Fibroblast of the conjunctiva (primary cell): Measurements from ENCODE around the gene USP10.
"Not testable (repeated sequence)": the region's sequence is repeated elsewhere in the genome, so short reads cannot be mapped to it uniquely, and the experiment has no call there.

Experiments used
- DNase-seq: peaks from one replicate; pipeline ENCODE4 v3.0.0-alpha.2; 2010; ENCODE audit warnings: low read depth

USP10 gene

DNA sequence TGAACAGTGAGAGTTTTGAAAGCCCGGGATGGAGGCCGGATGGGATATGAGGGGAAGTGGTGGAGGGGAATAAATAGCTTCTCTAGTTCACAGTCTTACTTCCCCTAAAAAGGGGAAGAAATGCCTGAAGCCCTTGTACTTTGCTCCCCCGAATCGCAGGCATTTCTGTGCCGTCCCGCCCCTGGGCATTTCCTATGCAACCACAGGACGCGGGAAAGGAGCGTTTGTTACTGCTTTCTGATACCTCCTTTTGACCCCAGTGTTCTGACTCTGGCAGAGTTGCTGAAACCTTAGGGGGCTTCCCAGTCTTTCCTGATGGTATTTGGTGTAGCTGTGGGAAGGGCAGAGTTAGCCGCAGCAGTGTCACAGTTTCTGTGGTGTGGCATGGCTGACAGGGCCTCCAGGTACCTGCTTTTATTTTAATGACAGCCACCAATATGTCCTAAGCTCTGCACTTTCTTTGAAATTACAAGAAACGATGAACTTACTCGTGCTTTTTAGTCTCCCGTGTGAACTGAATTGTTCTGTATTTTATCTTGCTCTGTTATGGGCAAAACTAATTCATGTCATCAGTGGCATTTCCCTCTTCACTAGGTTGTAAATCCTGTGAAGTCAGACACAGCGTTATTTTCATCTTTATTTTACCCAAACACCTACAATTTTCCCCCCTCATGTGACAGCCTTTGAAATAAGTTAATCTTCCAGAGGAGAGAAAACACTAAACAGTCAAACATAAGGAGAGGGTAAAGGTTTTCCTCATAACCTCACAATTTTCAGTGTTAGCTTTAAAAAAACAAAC, 27.1 kb downstream of the USP10 start:
- DNase-seq, result no peak

DNA sequence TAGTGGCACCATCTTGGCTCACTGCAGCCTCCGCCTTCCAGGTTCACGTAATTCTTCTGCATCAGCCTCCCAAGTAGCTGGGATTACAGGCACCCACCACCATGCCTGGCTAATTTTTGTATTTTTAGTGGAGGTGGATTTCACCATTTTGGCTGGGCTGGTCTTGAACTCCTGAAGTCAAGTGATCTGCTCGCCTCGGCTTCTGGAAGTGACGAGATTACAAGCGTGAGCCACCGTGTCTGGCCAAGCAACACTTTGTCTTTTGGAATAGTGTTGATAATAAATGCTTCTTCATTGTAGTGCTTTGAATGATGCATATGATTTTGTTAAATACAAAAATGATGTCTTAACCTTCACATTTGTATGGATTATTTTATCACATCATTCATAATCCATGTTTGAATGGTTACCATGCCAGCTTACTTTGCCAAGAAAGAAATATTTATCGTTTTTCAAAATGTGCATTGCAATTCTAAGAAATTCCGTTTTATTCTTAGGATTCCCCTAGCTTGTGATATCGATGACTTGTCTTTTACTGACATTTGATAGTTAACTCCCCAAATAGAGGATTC, 29.1 kb downstream of the USP10 start:
- DNase-seq, result no peak

DNA sequence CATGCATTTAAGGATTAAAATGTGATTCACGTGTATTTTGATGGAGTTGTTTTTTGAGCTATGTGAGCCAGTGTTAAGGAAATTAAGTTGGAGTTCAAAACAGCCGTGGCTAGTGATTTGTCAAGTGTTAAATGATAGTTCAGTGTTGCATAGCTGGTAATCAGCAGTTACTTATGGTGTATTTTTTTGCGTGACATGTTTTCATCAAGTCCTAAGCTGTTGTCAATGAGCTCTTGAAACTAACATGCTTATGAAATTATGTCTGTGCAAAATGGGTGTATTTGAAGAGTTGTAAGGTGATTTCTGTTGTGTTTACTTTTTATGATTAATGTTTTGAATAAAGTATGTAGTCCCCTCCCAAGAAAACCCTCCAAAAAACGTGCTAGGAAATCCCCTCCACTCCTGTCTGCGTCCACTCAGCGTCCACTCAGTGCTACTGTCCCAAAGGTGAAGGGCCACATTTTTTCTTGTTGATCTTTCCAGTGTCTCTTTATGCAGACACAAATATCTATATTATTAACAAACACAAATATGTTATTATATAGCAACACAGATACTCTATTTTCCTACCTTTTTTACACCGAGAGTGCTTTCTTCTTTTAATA, 30.0 kb downstream of the USP10 start:
- no peak for DNase-seq

DNA sequence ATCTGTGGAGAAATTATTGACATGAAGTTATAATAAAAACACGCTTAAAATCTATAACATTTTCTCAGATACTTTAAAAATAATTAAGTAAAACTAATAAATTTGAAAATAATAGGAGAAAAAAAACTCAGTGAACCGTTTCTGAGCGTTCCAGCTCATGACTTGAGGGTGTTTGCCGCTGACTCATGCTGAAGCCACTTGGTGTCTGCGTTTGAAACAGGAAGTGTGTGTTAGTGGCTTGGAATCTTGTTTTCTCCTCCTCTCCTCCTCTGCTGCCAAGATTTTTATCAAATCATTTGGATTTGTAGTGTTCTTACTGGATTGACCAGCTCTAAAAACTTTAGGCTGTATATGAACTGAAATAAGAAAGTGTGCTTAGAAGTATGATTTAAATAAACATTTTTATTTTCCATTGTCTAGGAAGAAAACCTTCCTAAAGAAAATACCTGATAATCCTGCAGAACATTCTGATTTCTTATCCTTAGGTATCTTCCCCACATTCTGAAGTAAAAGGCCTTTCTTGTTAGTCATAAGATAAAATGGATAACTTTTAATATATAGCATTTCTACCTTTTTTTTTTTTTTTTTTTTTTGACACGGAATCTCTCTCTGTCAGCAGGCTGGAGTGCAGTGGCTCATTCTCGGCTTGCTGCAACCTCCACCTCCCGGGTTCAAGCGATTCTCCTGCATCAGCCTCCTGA, 30.8 kb downstream of the USP10 start:
- DNase-seq, result peak; percentile 90

DNA sequence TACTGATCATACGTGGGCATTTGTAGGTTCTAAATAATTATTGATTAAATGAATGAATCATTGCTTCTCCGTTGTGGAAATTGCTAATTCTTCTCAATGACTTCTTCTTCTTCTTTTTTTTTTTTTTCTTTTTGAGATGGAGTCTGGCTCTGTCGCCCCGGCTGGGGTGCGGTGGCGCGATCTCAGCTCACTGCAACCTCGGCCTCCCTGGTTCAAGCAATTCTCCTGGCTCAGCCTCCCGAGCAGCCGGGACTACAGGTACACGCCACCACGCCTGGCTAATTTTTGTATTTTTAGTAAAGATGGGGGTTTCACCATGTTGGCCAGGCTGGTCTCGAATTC, 32.5 kb downstream of the USP10 start:
- DNase-seq, result not testable (repeated sequence)

DNA sequence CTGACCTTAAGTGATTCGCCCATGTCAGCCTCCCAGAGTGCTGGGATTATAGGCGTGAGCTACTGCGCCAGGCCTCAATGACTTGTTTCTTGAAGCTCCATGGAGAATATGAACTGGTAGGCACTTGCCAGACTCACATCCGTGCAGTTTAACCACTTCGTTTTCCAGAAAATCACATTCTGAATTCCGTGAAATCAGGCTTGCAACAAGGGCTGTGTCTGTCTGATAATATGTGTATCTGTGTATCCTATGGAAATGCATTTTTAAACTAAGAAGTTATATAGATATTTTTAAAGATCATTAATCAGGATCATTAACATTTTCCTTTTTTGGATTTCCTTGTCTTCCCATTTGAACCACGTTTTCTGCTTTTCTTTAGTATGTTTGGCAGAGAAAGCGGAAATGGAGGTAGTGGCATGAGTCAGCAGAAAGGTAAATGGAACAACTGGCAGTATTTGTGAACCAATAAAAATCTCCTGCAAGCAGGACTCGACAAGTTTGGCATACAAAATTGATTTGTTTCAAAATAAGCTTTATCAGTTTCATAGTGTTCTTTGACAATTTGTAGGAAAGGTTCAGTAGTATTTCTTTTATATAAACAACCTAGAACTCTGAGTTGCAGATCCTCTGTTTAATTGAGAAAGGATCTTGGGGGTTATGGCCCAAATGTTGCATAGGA, 33.0 kb downstream of the USP10 start:
- no peak for DNase-seq

DNA sequence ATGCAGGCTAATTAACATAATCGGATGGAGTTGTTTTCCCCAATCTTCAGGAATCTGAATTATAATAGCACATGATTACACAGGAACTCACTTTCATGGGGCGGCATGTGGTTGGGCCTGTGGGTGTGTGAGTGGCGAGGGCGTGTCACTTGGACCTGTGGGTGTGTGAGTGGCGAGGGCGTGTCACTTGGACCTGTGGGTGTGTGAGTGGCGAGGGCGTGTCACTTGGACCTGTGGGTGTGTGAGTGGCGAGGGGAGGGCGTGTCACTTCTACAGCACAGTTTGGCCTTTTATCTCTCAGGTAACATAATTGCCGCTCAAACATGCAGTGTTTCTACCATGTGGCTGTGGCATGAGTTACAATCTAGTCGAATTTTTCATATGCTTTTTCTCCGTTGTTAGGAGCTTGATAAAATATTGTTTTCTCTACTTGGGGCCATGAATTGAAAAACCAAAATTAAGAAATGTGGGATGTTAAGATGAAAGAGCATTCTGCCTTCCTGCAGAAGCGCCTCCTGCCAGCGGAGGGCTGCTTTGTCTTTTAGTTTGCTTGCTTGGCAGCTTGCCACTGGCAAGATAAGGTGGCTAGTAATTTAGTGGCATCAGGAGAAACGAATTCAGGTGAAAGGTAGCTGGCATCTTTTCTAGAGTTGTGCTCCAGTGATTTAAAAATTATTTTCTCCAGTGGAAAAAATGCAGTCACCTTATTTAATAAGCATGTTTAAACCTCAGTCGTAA, 36.2 kb downstream of the USP10 start:
- DNase-seq, result no peak

DNA sequence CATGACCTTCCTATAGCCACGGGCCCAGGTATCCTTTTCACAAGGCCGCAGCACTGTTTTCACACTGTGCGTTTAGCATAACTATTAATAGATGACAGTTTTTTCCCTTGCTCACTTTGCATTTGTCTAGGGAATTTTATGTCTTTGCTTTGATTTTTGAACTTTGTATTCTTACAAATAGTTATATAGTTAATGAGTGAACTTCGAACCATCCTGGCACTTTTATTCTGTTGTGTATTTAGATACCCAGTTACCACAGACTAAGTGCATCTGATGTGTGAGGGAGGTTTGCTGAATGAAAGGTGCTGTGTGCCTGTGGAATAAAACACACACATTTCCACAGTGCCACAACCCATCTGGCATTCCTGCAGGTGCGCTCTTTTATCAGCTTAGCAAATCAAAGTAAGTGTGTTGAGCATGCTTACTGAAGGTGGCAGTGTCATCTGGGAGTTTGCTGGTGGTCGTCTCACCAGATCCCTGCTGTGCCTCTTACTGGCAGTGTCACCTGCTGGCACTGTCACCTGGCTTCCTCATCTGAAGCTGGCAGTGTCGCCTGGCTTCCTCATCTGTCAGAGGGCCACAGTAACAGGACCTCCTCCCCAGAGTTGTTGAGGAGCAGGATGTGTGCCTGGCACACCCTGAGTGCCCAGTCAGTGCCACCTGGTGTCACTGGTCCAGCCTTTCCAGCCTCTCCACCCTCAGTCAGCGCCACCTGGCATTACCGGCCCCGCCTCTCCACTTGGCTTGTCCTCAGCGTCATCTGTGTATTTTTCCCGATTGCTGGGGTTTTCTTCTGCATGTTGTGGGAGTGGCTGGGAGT, 37.6 kb downstream of the USP10 start:
- DNase-seq, result no peak

DNA sequence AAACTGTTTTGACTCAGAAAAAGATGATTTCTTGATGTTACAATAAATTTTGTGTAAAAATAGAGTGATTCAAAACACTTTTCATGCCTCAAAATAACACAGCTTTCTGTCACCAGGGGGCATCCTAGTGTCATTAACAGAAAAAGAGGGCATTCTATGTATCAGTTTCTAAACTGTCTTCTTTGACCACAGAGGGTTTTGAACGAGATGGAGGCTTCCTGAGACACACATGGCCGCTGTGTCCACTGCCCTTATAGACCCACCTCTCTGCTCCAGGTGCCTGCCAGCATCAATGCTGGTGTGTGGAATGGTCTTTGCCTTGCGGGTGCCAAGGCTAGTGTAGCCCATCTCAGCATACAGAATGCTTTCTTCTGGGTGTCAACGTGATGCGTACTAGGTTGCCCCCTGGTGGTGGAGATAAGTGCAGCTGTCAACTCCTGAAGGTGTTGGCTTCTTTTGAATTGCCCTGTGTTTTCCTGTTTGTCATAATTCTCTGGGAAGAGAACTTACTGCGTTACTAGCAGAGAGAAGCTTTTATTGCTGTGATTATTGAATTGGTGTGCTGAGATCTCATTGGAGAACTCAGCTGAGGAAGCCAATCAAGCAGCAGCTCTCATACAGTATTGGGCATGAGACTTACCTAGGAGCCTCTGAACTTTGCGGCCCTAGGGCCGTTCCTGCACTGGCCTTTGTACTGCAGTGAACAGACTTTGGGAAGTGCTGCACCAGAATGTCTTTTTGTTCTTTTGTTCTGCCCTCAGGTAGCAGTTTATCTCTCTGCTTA, 38.6 kb downstream of the USP10 start:
- DNase-seq, result peak; percentile 63

DNA sequence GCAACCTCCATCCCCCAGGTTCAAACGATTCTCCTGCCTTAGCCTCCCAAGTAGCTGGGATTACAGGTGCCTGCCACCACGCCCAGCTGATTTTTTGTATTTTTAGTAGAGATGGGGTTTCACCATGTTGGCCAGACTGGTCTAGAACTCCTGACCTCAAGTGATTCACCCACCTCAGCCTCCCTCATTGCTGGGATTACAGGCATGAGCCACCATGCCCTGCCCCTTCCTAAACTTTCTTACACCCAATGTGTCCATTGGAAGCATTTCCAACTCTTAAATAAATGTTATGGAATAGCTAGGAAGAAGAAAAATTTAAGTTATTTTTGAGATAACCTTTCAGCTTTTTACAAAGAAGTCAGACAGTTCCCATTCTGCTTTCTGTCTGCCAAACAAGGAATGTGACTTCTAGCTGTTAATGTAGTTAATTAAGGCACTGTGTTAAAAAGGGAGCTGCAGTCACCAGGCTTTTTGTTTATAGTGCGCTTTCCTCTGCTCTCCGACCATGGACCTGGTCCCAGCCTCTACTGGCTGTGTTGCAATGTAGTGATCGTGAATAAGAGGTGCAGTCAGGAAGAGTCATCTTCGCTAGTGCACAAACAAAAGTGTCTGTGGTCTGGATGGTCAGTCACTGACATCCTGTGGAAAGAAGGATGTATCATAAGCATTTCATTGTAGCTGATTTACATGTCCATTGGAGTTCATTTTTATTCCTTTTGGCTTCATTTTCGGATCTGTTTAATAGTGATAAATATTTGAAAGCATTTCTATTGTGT, 39.7 kb downstream of the USP10 start:
- no peak for DNase-seq

DNA sequence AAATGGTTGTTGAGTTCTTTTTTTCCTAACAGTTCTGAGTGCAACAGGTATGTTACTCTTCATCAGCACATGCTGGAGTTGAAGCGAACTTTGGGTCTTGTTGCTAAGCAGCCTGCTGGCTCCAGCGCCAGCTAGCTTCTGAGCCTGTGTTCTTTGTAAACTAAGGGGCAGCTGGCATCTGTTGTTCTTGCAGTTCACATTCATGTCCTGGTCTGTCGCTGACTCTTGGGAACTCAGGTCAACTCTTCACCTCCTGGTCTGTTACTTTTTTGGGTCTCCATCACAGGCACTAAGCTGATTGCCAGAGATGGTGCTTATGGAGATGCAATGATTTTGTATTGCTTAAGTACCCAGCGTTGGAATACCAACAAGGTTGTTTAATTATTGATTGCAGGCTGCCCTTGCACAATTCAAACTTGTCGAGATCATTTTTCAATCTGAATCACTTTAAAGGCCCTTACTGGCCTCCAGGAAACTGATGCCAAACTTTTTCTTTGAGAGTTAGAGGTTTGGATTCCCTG, 40.9 kb downstream of the USP10 start:
- DNase-seq, result no peak

DNA sequence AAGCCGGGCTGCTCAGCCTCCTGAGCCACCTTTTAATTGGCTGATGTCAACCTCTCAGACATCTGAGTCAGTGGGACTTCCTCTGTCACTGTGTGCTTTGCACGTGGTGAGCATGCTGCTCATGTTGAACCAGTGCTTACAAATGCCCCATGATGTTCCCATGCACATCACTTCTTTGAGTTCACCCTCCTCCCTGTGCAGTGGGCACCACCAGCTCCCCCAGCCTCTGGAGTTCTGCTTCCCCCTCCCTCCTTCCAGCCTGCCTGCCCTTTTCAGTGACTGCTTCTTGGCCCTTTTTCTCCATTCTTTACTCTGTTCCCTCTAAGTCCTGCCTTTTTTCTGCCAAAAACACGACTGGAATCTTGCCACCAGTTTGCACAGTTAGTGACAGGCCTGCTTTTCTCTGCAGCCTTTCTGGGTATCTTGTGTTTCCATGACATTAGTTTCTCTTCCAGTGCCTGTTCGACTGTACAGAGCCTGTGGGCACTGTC, 41.6 kb downstream of the USP10 start:
- no peak for DNase-seq

DNA sequence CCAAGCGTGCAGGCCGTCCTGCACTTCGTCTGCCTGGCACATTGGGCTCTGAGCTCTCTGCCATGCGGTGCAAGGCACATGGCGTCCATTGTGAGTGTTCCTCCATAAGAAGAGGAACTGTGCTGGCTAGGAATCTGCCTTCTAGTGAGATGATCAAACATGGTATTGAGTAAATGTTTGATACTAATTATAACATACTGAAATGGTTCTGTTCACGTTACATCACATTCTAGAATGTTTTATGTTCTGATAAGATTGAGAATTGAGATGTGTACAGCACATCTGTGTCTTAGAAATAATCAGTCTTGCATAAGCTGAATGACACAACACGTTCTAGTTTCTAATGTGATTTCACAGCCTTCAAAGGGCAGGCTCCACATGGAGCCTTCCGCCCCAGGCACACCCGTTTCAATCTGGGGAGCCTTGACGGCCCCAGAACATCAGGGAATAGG, 42.9 kb downstream of the USP10 start:
- no peak for DNase-seq

DNA sequence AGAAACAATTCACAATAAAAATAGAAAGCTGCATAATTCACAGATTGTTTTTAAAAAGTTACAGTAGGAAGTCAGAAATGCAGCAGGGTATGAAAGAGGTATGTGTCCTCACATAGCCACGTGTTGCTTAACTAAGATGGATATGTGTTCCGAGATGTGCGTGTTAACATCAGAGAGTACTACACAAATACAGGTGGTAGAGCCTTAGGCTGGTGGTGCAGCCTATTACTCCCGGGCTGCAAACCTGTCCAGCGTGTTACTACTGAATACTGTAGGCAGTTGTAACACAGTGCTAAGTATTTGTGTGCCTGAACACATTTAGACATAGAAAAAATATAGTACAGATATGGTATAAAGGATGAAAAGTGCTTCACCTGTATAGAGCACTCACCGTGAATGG, 46.4 kb downstream of the USP10 start:
- no peak for DNase-seq

DNA sequence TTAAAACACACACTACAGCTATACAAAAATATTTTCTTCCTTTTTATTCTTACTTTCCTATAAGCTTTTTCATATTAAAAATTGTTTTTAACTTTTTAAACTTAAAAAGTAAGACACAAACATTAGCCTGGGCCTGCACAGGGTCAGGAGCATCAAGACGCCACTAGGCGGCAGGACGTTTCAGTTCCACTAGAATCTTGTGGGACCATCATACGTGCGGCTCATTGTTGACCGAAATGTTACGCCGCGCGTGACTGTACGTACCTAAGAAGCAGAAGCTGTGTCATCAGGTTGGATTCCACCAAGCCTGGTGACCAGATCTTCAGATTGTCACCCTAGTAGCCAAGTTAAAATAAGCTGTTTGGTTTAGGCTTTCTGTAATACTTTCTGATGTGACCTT, 47.1 kb downstream of the USP10 start:
- DNase-seq, result no peak

DNA sequence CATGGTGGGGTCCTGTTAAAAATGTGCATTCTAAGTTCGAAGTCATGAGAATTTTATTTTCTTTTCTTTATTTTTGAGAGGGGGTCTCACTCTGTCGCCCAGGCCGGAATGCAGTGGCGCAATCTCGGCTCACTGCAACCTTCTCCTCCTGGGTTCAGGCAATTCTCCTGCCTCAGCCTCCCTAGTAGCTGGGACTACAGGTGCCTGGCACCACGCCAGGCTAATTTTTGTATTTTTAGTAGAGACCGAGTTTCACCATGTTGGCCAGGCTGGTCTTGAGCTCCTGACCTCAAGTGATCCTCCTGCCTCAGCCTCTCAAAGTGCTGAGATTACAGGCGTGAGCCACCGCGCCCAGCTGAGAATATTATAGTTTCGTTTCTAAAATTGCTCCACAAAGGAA, 48.4 kb downstream of the USP10 start:
- not testable (repeated sequence) for DNase-seq

DNA sequence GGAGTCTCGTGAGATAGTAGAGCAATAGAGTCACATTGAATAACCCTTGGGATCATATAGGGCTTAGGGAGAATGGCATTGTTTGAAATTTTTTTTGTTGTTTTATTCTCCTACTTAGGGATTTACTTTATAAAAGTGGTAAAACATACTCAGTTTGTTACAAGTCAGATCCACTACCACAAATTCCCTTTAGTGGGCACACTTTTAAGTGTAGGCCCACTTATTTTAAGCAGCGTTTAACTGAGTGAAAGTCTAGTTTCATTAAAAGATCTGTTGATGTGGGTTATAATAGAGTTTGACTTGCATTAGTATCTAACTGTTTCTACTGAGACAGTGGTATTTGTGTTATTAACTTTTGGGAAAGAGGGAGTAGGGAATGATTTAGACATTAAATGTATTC, 49.3 kb downstream of the USP10 start:
- DNase-seq, result no peak

DNA sequence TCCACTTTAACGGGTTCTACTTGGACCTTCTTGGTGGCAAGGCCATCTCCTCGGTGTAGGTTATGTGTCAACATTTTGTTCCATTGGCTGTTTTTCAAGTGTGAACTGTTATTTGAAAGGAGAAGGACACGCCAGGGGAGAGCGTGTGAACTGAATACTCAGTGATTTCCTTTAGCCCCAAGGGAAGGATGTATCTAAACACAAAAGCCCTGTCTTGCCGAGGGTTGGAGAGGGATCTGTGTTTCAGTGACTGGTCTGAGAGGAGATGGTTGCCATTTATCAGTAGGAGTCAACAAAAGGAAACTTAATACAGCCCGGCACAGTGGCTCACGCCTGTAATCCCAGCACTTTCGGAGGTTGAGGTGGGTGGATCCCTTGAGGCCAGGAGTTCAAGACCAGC, 50.0 kb downstream of the USP10 start:
- no peak for DNase-seq

DNA sequence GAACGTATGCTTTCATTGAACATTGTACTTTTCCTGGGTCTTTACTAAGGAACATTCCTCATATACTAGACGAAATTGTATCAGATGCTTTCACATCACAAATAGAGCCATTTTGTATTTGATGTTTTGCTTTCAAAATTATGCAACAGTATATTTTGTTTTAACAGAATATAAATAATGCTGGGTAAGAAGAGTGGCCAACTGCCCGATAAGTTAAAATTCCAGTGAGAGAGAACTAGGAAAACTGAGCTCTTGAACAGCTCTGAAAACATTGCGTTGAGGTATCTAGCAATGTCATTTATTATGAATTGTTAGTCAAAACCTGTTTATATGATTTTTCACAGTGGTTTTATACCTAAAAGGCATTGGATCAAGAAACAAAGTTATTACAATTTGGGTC, 50.8 kb downstream of the USP10 start:
- no peak for DNase-seq
